Naive B cell (primary cell): ENCODE data around the gene LRRIQ1. TPM values are rescaled to one million over a fixed set of nuclear protein-coding genes. Genes with fewer than 3 reads are reported as not detected.
A peak's percentile ranks its signal among the peaks of the same experiment; 100 is the strongest.

Source experiments
- ATAC-seq, 2 donors: fragments of 150-1000 bp; cut with Tn5 transposase; 2 replicates each; pipeline ENCODE4 v1.10.0; 2021; ENCODE audit warnings: low read depth in 2 of 2, mild to moderate bottlenecking in 2 of 2, moderate library complexity in 2 of 2
- DNase-seq: peaks from one replicate; pipeline ENCODE4 v3.0.0; 2022
- H3K27ac Mint-ChIP-seq, 6 donors: one replicate each; pipeline ENCODE4 v1.8.0; 2020 to 2022; ENCODE audit warnings: mild to moderate bottlenecking in 6 of 6, mixed read lengths in 6 of 6, moderate library complexity in 5 of 6, inconsistent platforms in 2 of 6
- H3K27me3 Mint-ChIP-seq, 3 donors: one replicate each; pipeline ENCODE4 v1.8.0; 2021 to 2022; ENCODE audit warnings: mixed read lengths in 3 of 3, mild to moderate bottlenecking in 1 of 3
- H3K36me3 Mint-ChIP-seq, 2 donors: one replicate each; pipeline ENCODE4 v1.8.0; 2020 to 2022; ENCODE audit warnings: mixed read lengths in 2 of 2, inconsistent platforms in 1 of 2, mild to moderate bottlenecking in 1 of 2
- H3K4me1 Mint-ChIP-seq, 3 donors: one replicate each; pipeline ENCODE4 v1.8.0; 2020 to 2022; ENCODE audit warnings: mixed read lengths in 3 of 3, inconsistent platforms in 1 of 3, mild to moderate bottlenecking in 1 of 3, moderate library complexity in 1 of 3
- H3K4me3 Mint-ChIP-seq, 8 donors: one replicate each; pipeline ENCODE4 v1.8.0; 2020 to 2022; ENCODE audit warnings: mild to moderate bottlenecking in 8 of 8, mixed read lengths in 8 of 8, moderate library complexity in 8 of 8, inconsistent platforms in 2 of 8
- H3K9me3 Mint-ChIP-seq, 7 donors: one replicate each; pipeline ENCODE4 v1.8.0; 2020 to 2022; ENCODE audit warnings: mixed read lengths in 7 of 7, mild to moderate bottlenecking in 5 of 7, inconsistent platforms in 2 of 7, moderate library complexity in 1 of 7
- polyA plus RNA-seq, 6 donors: library from polyadenylated mRNA; unstranded; fragments of 300-500 nt; fragmentation: Illumina TruSeq; gene quantifications; one replicate each; pipeline ENCODE4 v1.2.3, GENCODE V29; 2021; ENCODE audit warnings: low read depth in 6 of 6

The LRRIQ1 gene
- polyA plus RNA-seq, 6 donors from 2014 or later: not detected

DNA sequence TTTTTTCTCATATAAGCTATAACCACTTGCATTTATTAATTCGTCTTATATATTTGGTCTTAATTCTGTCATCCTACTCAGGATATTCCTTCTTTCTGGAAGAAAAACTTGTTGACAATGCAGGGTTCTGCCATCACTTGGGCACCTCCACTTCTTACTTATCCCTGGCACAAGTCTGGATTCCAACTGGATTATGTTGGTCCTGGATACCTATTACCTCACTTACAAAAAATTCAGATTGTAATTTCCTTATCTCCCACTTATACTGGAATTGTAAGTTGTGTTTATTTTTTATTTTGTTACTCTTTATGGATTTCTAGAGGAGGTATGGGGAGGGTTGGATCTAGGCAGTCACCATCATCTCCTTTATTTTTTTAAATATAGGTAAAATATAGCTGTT is 36.7 kb downstream of the LRRIQ1 start:
- ATAC-seq: no peak
- Mint-ChIP-seq H3K27me3 (peaks cover 0 to 6% (median 0%) of the 10 kb centered on the region in 3 donors), H3K4me3 (no peak overlapping the region), H3K4me1 (peaks cover 0 to 2% (median 2%) of the 10 kb centered on the region in 3 donors), H3K36me3 (no peaks in the 10 kb centered on the region), H3K9me3 (peaks cover 0 to 6% (median 0%) of the 10 kb centered on the region in 7 donors), H3K27ac (no peak overlapping the region)
- DNase-seq: no peak

DNA sequence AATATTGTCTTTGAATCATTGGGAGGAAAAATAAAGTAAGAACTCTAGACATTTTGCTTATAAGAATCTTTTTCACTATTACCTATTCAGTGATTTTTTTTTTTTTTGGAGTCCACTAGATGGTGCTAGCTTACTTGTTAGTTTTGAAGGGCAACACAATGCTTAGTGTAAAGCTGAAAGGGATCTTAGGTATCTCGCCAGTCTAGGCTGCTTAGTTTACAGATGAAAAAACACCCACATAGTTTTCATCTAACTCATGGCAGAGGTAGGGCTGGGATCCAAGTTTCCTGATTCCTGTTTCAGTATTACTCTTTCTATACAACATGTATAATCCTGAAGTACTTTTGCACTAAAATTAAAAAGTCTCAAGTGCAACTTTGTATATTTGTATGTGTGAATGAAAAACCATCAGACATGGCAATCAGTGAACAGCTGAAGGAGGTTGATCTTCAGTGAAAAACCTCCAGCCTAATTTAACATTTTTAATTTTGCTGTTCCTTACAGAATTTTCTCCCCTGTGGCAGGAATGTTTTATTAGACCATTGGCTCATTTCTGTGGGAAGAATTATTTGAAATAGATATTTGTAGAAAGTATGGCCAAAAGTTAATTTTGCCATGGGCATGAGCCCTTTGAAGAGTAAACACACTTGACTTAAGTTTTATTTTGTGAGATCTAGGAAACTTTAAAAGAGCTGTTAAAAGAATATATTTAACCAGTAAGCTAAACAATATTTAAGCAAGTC is 40.7 kb downstream of the LRRIQ1 start:
- H3K36me3 Mint-ChIP-seq: no peaks in the 10 kb centered on the region
- no peaks in the 10 kb centered on the region for H3K9me3 Mint-ChIP-seq
- H3K27me3 Mint-ChIP-seq: no peaks in the 10 kb centered on the region

DNA sequence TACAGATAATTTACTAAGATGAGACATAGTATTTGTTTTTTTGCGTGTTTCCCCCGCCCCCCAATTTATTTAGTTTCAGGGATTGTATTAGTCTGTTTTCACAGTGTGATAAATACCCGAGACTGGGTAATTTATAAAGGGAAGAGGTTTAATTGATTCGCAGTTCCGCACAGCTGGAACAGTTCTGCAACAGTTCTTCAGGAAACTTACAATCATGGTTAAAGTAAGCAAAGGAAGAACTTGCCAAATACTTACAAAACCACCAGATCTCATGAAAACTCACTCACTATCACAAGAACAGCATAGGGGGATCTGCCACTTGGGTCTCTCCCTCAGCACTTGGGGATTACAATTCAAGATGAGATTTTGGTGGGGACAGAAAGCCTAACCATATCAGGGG is 48.9 kb downstream of the LRRIQ1 start:
- DNase-seq: no peak
- ATAC-seq: no peak
- Mint-ChIP-seq H3K27ac (no peak overlapping the region), H3K27me3 (peaks cover 0 to 5% (median 0%) of the 10 kb centered on the region in 3 donors), H3K4me1 (no peaks in the 10 kb centered on the region), H3K4me3 (no peak overlapping the region), H3K9me3 (peaks cover 0 to 7% (median 2%) of the 10 kb centered on the region in 7 donors), H3K36me3 (no peaks in the 10 kb centered on the region)

More for the DNA sequence above, 40.7 kb downstream of the LRRIQ1 start:
- H3K27ac Mint-ChIP-seq: no peak overlapping the region
- peak in 1 of 2 donors; percentile 27 for ATAC-seq
- H3K4me3 Mint-ChIP-seq: no peak overlapping the region
- H3K4me1 Mint-ChIP-seq: no peaks in the 10 kb centered on the region
- DNase-seq: no peak

DNA sequence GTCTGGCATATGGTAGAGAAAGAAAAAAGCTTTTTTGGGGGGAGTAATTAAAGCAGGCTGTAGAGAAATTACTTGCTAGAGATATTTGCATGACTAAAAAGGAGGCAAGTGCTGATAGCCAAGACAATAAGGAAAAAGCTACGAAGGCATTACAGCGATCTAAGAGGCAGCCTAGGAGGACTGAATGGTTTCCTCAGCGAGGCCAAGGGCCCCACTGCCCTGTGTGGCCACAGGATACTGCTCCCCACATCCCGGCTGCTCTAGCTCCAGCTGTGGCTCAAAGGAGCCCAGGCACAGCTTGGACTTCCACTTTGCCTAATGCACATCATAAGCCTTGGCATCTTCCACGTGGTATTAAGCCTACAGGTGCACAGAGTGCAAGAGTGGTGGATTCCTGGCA is 53.6 kb downstream of the LRRIQ1 start:
- DNase-seq (no peak), ATAC-seq (no peak)
- Mint-ChIP-seq H3K36me3 (no peaks in the 10 kb centered on the region), H3K4me1 (no peaks in the 10 kb centered on the region), H3K27ac (no peak overlapping the region), H3K4me3 (no peak overlapping the region), H3K9me3 (peaks cover 0 to 7% (median 2%) of the 10 kb centered on the region in 7 donors), H3K27me3 (peaks cover 0 to 5% (median 0%) of the 10 kb centered on the region in 3 donors)

DNA sequence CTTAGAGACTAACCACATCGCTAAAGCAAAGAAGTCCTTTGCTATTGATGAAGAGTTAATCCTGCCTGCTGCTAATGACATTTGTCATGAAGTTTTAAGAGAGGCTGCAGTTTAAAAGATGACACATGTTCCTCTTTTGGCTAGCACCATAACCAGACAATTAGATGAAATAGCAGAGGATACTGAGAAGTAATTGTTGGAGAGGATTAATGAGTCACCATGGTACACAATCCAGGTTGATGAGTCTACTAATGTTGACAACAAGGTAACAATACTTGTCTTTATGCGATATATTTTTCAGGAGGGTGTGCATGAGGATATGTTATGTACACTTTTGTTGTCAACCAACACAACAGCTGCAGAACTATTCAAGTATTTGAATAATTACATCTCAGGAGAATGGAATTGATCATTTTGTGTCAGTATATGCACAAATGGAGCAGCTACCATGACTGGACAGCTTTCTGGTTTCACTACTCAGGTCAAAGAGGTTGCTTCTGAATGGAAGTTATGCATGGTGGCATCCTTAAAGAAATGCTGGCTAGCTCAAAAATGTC is 56.7 kb downstream of the LRRIQ1 start:
- Mint-ChIP-seq H3K27me3 (peaks cover 0 to 5% (median 0%) of the 10 kb centered on the region in 3 donors), H3K4me3 (no peak overlapping the region), H3K36me3 (no peaks in the 10 kb centered on the region), H3K27ac (no peak overlapping the region), H3K4me1 (no peaks in the 10 kb centered on the region), H3K9me3 (peaks cover 0 to 7% (median 0%) of the 10 kb centered on the region in 7 donors)
- ATAC-seq: no peak
- DNase-seq: no peak

DNA sequence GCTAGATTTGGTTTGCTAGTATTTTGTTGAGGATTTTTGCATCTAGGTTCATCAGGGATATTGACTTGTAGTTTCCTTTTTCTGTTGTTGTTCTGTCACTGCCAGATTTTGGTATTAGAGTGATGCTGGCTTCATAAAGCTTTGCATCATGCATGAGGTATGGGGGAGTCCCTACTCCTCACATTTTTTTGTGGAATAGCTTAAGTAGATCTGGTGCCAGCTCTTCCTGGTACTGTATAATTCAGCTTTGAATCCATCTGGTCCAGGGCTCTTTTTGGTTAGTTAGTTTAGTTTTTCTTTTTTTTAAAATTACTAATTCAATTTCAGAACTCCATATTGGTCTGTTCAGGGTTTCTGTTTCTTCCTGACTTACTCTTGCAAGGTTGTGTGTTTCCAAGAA is 59.4 kb downstream of the LRRIQ1 start:
- DNase-seq (no peak), ATAC-seq (no peak)
- no peaks in the 10 kb centered on the region for H3K36me3 Mint-ChIP-seq
- no peaks in the 10 kb centered on the region for H3K9me3 Mint-ChIP-seq
- H3K27ac Mint-ChIP-seq: no peak overlapping the region
- H3K27me3 Mint-ChIP-seq: no peaks in the 10 kb centered on the region
- no peak overlapping the region for H3K4me3 Mint-ChIP-seq
- no peaks in the 10 kb centered on the region for H3K4me1 Mint-ChIP-seq

DNA sequence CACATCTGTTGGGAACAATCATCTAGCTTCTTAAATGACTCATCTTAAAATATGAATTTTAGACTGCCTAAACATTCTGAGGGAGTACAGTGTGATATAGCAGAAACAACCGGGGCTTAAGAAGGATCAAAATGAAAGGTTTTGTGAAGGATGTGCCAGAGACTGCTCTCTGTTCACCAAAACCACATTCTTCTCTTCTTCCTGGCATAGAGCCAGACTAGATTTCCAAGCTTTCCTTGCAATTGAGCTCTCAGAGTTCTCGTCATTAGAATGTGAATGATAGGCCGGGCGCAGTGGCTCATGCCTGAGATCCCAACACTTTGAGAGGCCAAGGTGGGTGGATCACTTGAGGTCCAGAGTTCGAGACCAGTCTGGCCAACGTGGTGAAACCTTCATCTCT is 94.5 kb downstream of the LRRIQ1 start:
- Mint-ChIP-seq H3K4me1 (no peaks in the 10 kb centered on the region), H3K27ac (no peak overlapping the region), H3K9me3 (peaks cover 0 to 2% (median 0%) of the 10 kb centered on the region in 7 donors), H3K4me3 (no peak overlapping the region), H3K36me3 (no peaks in the 10 kb centered on the region), H3K27me3 (no peaks in the 10 kb centered on the region)
- ATAC-seq (no peak), DNase-seq (no peak)

DNA sequence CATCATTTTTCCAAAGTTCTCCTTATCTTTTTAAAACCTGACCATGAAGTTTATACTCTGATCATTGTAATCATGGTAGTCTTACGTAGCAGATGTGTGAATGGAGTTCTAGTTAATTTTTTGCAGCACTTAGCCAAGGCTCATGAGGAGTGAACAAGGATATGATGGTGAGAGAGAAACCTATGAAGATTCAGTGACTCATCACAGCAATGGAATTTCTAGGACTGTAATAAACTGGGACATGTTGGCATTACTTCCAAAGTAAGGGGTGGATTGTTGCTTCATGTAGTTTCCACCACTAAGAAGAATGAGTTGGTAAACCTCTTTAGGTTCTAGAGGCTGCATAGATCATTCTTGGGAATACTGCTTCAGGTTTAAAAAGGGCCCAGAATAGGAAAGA is 102.7 kb downstream of the LRRIQ1 start:
- H3K4me1 Mint-ChIP-seq: no peaks in the 10 kb centered on the region
- H3K4me3 Mint-ChIP-seq: no peak overlapping the region
- no peak overlapping the region for H3K27ac Mint-ChIP-seq
- ATAC-seq (no peak), DNase-seq (no peak)
- H3K9me3 Mint-ChIP-seq: no peaks in the 10 kb centered on the region
- no peaks in the 10 kb centered on the region for H3K36me3 Mint-ChIP-seq
- H3K27me3 Mint-ChIP-seq: no peaks in the 10 kb centered on the region

DNA sequence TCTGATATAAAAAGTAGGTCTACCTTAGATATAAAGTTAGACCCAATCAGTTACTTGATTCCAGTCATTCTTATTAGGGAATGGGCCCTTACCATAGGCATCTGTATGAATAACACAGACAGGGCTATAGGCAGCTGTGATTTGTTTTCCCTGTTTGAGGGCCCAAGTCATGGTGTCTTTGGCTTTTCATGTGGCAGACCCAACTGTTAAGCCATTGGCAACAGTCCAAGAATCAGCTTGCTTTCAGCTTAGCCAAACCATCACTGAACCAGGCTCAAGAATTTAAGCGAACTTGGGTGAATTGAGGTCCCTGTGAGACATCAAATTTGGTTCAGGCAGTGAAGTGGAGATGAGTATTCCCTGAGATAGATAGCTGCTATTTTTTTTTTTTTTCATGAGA is 111.2 kb downstream of the LRRIQ1 start:
- H3K4me1 Mint-ChIP-seq: no peaks in the 10 kb centered on the region
- no peaks in the 10 kb centered on the region for H3K27me3 Mint-ChIP-seq
- ATAC-seq (no peak), DNase-seq (no peak)
- H3K4me3 Mint-ChIP-seq: no peak overlapping the region
- H3K36me3 Mint-ChIP-seq: no peaks in the 10 kb centered on the region
- H3K9me3 Mint-ChIP-seq: no peaks in the 10 kb centered on the region
- H3K27ac Mint-ChIP-seq: no peak overlapping the region

DNA sequence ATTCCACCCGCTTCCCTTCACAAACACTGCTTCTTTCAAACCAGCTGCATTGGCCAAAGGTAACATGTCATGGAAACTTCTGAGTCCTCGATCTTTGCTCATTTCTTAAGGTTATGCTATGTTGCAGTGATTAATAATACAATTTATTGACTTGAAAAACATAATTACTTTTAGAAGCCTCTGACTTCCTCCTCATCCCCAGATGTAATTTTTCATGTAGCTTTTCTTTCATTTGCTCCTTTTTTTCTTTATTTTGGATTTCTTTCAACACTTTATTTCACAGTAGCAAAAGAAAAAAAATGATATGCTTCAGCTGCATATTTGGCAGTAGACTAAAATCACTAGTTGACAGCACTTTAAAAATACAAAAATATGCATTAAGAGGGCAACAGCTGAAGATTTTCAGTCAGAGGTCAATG is 116.2 kb downstream of the LRRIQ1 start:
- H3K4me1 Mint-ChIP-seq: no peaks in the 10 kb centered on the region
- no peaks in the 10 kb centered on the region for H3K9me3 Mint-ChIP-seq
- ATAC-seq (no peak), DNase-seq (no peak)
- H3K36me3 Mint-ChIP-seq: no peaks in the 10 kb centered on the region
- no peaks in the 10 kb centered on the region for H3K27me3 Mint-ChIP-seq
- no peak overlapping the region for H3K27ac Mint-ChIP-seq
- H3K4me3 Mint-ChIP-seq: no peak overlapping the region

DNA sequence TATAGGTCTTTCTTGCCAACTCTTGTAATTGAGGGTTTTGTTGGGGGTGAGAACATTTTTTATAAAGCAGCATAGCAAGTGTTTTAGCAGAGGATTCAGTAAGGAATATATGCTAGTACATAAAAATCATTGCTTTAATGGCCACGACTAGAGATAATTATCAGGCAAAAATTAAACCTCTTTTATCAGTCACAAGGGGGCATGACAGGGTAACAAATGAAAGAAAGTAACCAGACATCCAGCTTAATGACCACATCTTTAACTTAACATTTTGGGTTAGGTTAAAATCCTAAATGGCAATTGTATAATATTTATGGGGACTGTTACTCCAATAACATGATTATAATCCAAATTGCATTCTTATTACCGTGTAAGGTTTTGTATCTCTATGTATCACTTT is 119.6 kb downstream of the LRRIQ1 start:
- no peak for ATAC-seq
- no peak overlapping the region for H3K27ac Mint-ChIP-seq
- H3K9me3 Mint-ChIP-seq: no peaks in the 10 kb centered on the region
- DNase-seq: no peak
- H3K4me1 Mint-ChIP-seq: no peaks in the 10 kb centered on the region
- H3K4me3 Mint-ChIP-seq: no peak overlapping the region
- no peaks in the 10 kb centered on the region for H3K27me3 Mint-ChIP-seq
- H3K36me3 Mint-ChIP-seq: no peaks in the 10 kb centered on the region

DNA sequence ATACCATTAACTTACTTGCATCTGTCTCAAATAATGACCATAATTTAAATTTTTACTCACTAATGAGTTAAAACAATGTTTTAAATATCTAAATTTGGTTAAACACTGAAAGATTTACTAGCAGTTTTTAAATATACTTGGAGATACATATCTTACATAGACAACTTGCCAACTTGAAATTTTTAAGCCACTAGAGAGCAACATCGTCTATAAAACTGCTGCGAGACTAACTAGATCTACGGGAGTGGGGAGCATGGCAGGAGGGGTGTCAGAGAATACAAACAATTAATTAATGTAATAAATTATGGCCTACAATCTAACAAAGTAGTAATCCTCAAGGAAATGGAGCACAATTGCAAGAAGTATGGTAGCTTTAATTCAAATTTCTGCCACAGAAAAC is 120.4 kb downstream of the LRRIQ1 start:
- Mint-ChIP-seq H3K27ac (no peak overlapping the region), H3K36me3 (no peaks in the 10 kb centered on the region), H3K4me1 (no peaks in the 10 kb centered on the region), H3K9me3 (no peaks in the 10 kb centered on the region), H3K27me3 (no peaks in the 10 kb centered on the region), H3K4me3 (no peak overlapping the region)
- ATAC-seq (no peak), DNase-seq (no peak)

DNA sequence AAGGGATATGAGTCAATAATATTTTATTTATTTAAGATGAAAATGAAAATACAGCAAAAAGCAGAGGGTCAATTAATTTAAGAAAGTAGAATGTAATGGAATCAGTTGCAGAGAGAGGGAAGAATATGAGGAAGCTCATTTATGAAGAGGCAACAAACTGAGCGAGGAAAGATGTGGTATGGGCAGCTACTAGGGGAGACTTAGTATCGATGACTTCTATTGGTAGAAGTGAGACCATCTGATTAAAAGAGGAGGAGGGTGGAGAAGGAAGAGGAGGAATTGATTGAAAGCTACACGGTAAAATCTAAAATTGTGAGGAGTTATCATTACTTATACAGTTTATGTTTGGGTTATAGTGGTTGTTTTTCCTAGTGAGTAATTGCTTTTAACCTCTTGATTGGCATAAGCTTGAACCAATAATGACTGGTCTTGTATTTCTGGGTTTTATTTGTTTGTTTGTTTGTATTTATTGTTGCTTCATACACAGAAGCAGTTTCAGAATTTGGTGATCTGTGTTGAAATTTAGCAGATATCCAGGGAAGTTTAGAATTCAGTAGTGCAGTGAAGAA is 121.0 kb downstream of the LRRIQ1 start:
- H3K27ac Mint-ChIP-seq: no peak overlapping the region
- ATAC-seq: no peak

DNA sequence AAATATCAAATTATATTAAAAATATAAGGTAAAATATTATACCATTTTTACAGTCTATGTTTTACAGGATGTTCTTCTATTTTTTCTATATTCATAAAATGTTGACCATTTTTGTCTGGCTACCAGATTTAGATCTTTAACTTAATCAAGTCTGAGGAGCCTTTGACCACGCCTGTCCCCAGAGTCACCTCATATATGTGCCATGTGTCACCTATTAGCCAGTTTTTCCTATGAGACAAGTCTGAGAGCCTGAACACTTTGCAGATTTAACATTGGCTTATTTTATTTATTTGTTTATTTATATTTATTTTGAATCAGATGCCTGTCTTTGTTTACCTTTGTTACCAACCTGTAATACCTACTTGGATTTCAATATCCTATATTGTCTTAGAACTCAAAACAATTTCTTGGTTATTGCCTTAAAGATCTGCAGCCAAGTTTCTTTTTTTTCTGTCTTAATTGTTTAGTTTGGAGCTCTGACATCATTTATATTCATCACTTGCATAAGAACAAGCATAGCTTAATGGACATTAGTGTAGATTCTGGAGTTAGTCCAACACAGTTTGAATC is 127.7 kb downstream of the LRRIQ1 start:
- DNase-seq (no peak), ATAC-seq (no peak)
- Mint-ChIP-seq H3K36me3 (no peaks in the 10 kb centered on the region), H3K27ac (no peak overlapping the region), H3K4me3 (no peak overlapping the region), H3K4me1 (no peaks in the 10 kb centered on the region), H3K27me3 (no peaks in the 10 kb centered on the region), H3K9me3 (peaks cover 0 to 2% (median 0%) of the 10 kb centered on the region in 7 donors)

More for the DNA sequence above, 121.0 kb downstream of the LRRIQ1 start:
- Mint-ChIP-seq H3K36me3 (no peaks in the 10 kb centered on the region), H3K9me3 (no peaks in the 10 kb centered on the region), H3K4me3 (no peak overlapping the region), H3K4me1 (no peaks in the 10 kb centered on the region), H3K27me3 (no peaks in the 10 kb centered on the region)
- no peak for DNase-seq
